ENCODE measurements around the gene LRGUK. TPM values are rescaled to one million over a fixed set of nuclear protein-coding genes. Genes with fewer than 3 reads are reported as not detected.

Gene LRGUK
- total and polyA plus RNA-seq, 8 donors = 0.43 to 1.6 (median 0.90) TPM

DNA sequence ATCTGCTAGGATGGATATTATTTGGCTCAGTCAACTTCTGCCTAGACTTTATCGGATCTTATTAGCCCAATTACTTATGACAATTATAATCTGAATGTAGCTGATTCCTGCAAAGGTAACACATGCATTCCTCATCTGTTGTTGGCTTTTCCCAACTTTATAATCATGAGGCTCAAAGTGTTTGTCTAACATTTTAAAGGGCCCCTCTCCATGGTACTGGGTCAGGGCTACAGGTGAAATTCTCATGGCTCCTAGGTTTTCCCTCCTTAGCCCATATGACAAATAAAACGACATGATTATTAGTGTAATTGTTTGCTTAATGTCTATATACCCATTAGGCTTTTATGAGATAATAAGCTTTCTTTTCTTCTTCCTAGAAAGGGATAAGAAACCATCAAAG lies 4.2 kb upstream of the LRGUK start:
- intact Hi-C loops (cut with DNase I) = no loop called here
- no peaks in the 10 kb centered on the region for H3K9me3 ChIP-seq
- no peaks in the 10 kb centered on the region for H3K36me3 ChIP-seq
- no peak for ATAC-seq
- H3K4me1 ChIP-seq = peaks cover 0 to 5% (median 0%) of the 10 kb centered on the region in 3 donors
- FAIRE-seq = no peak
- no peak for TF ChIP-seq CTCF (IDR thresholded peaks at IDR 0.05)
- no peaks in the 10 kb centered on the region for H3K27me3 ChIP-seq
- H3K4me3 ChIP-seq = no peak overlapping the region
- DNase-seq = no peak
- H3K27ac ChIP-seq = no peak overlapping the region
- 71 to 76% methylated on average over 2 of the region's 2 CpGs for WGBS, 2 donors

- Histone ChIP-seq H3K27ac (no peak overlapping the region), H3K27me3 (no peaks in the 10 kb centered on the region), H3K9me3 (no peaks in the 10 kb centered on the region), H3K4me3 (no peak overlapping the region), H3K4me1 (peaks cover 0 to 5% (median 0%) of the 10 kb centered on the region in 3 donors), H3K36me3 (no peaks in the 10 kb centered on the region)
- no peak for TF ChIP-seq CTCF (IDR thresholded peaks at IDR 0.05)
- no peak for ATAC-seq
- intact Hi-C loops (cut with DNase I) = no loop called here
- no peak for FAIRE-seq
- no peak for DNase-seq
- 83 to 88% methylated on average over 5 of the region's 5 CpGs for WGBS, 2 donors
Measured at GRCh38 chr7:134126146-134126545, 994 bp upstream of the LRGUK start.

GRCh38 chr7:134126596-134126965 lies 559 bp upstream of the LRGUK start:
- ATAC-seq = no peak
- whole genome bisulfite sequencing, 2 donors = 11 to 14% methylated on average over 6 of the region's 6 CpGs
- Histone ChIP-seq H3K4me1 (peaks cover 0 to 5% (median 0%) of the 10 kb centered on the region in 3 donors), H3K36me3 (no peaks in the 10 kb centered on the region), H3K27ac (no peak overlapping the region), H3K27me3 (no peaks in the 10 kb centered on the region), H3K4me3 (peak overlapping the region; percentile 38 to 57 (median 46)), H3K9me3 (no peaks in the 10 kb centered on the region)
- FAIRE-seq = no peak
- intact Hi-C loops (cut with DNase I) = no loop called here
- no peak for DNase-seq
- TF ChIP-seq CTCF (IDR thresholded peaks at IDR 0.05) = no peak

GRCh38 chr7:134128829-134129228 lies 1.7 kb downstream of the LRGUK start:
- no peak for TF ChIP-seq CTCF (IDR thresholded peaks at IDR 0.05)
- H3K27ac ChIP-seq = no peak overlapping the region
- no peaks in the 10 kb centered on the region for H3K27me3 ChIP-seq
- FAIRE-seq (no peak), DNase-seq (no peak), ATAC-seq (no peak)
- WGBS, 2 donors = 70 to 76% methylated on average over 5 of the region's 5 CpGs
- no peaks in the 10 kb centered on the region for H3K36me3 ChIP-seq
- H3K4me1 ChIP-seq = peaks cover 0 to 5% (median 0%) of the 10 kb centered on the region in 3 donors
- H3K4me3 ChIP-seq = no peak overlapping the region
- no peaks in the 10 kb centered on the region for H3K9me3 ChIP-seq
- intact Hi-C loops (cut with DNase I) = no loop called here

DNA sequence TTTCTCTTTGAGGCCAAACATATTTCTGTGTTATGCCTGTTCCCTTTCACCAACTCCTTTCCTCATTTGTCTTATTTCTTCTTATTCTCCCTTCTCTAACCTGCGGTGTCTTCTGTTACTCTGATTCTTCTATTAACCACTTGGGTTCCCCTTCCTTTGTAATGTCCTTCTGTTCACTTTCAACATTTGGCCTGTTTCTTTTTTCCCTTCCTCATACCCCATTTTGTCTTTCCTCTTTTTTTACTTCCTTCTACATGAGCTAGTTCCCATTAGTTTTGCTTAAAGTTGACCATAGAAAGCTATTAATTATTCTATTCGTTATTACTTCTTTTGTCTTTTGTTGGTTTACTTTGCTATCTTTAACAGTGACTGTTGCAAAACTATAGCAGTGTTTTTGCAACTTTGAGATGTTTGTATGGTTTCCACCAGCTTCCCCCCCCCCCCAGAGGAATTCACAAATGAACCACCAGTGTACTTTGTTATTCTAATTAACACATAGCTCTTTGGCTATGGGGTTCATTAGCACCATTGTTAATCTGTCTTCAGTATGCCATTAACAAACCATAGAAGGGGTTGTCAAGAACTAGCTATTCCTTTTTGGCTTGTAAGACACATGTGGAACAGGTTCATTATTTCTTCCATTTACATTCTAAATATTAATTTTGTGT lies 2.9 kb downstream of the LRGUK start:
- no peak for TF ChIP-seq CTCF (IDR thresholded peaks at IDR 0.05)
- intact Hi-C loops (cut with DNase I) = no loop called here
- FAIRE-seq (no peak), ATAC-seq (no peak), DNase-seq (no peak)
- no peaks in the 10 kb centered on the region for H3K9me3 ChIP-seq
- no peak overlapping the region for H3K27ac ChIP-seq
- H3K27me3 ChIP-seq = no peaks in the 10 kb centered on the region
- H3K4me1 ChIP-seq = peaks cover 0 to 5% (median 0%) of the 10 kb centered on the region in 3 donors
- 49 to 58% methylated on average over 2 of the region's 2 CpGs for WGBS, 2 donors
- no peak overlapping the region for H3K4me3 ChIP-seq
- no peaks in the 10 kb centered on the region for H3K36me3 ChIP-seq
